H1 (cell line): ENCODE measurements around the gene MRAP2. TPM values are rescaled to one million over a fixed set of nuclear protein-coding genes. Genes with fewer than 3 reads are reported as not detected.
"Not testable (repeated sequence)": the region's sequence is repeated elsewhere in the genome, so short reads cannot be mapped to it uniquely, and the experiment has no call there.

Source experiments
- CTCF ChIA-PET: fragments of 300-600 bp; sonication (Branson Sonifier 250); formaldehyde crosslinking; loops from one replicate; lab custom pipeline; 2021; ENCODE audit not compliant: partially characterized antibody; lab: Charles Lee
- POLR2A ChIA-PET: fragments of 300-600 bp; sonication (Branson Sonifier 250); formaldehyde crosslinking; loops from one replicate; lab custom pipeline; 2021; ENCODE audit warnings: inconsistent platforms; ENCODE audit not compliant: partially characterized antibody; lab: Charles Lee
- DNase-seq, 2 experiments: peaks; one replicate each; pipeline versions ENCODE4 v3.0.0 to v3.0.0-alpha.2; 2010 to 2022; ENCODE audit warnings: low spot score in 2 of 2, low read depth in 1 of 2, mixed read lengths in 1 of 2
- FAIRE-seq: peaks from 2 replicates; lab custom pipeline; 2011; peaks lifted over from hg19 to GRCh38; lab: Jason Lieb, UNC
- H2AFZ ChIP-seq: 2 replicates; pipeline ENCODE4 v1.8.1; 2012; ENCODE audit warnings: low read length, inconsistent platforms
- H2AK5ac ChIP-seq: 2 replicates; pipeline ENCODE4 v1.6.1; 2013; ENCODE audit warnings: low read depth, low read length
- H2BK120ac ChIP-seq: replicated peaks from 2 replicates; pipeline ENCODE3; 2013; ENCODE audit warnings: low read depth, low read length, inconsistent platforms
- H2BK12ac ChIP-seq: 2 replicates; pipeline ENCODE4 v1.6.1; 2013; ENCODE audit warnings: low read depth, low read length
- H2BK15ac ChIP-seq: 2 replicates; pipeline ENCODE4 v1.6.1; 2013; ENCODE audit warnings: low read length
- H2BK20ac ChIP-seq: 2 replicates; pipeline ENCODE4 v1.6.1; 2013; ENCODE audit warnings: low read length
- H2BK5ac ChIP-seq: 2 replicates; pipeline ENCODE4 v1.6.1; 2013; ENCODE audit warnings: low read depth, low read length
- H3K14ac ChIP-seq: 2 replicates; pipeline ENCODE4 v1.6.1; 2013; ENCODE audit warnings: inconsistent platforms; ENCODE audit not compliant: insufficient read length
- H3K18ac ChIP-seq: 2 replicates; pipeline ENCODE4 v1.6.1; 2013; ENCODE audit warnings: low read length; ENCODE audit errors: extremely low read depth
- H3K23ac ChIP-seq: 2 replicates; pipeline ENCODE4 v1.6.1; 2013; ENCODE audit warnings: inconsistent platforms; ENCODE audit not compliant: insufficient read length
- H3K23me2 ChIP-seq: 2 replicates; pipeline ENCODE4 v1.6.1; 2013; ENCODE audit warnings: low read depth, low read length
- H3K27ac ChIP-seq: 2 replicates; pipeline ENCODE4 v1.6.1; 2011; ENCODE audit warnings: low read depth, low read length, inconsistent platforms
- H3K27me3 ChIP-seq, 4 experiments: replicated peaks in 1 of 4; 1 replicate in 1 of 4; 2 replicates in 3 of 4; pipeline versions ENCODE4 v1.6.1 to v1.8.1; 2011 to 2013; ENCODE audit warnings: low read length in 3 of 4, mild to moderate bottlenecking in 3 of 4, inconsistent platforms in 2 of 4, mixed read lengths in 2 of 4, moderate library complexity in 1 of 4; ENCODE audit not compliant: control insufficient read depth in 3 of 4, insufficient read depth in 3 of 4; ENCODE audit errors: extremely low read depth in 1 of 4
- H3K36me3 ChIP-seq, 4 experiments: 2 replicates each; pipeline versions ENCODE4 v1.6.1 to v1.8.1; 2011 to 2013; ENCODE audit warnings: mild to moderate bottlenecking in 4 of 4, low read length in 3 of 4, moderate library complexity in 2 of 4, control low read depth in 1 of 4, inconsistent platforms in 1 of 4; ENCODE audit not compliant: insufficient read depth in 4 of 4, control insufficient read depth in 2 of 4
- H3K4ac ChIP-seq: replicated peaks from 2 replicates; pipeline ENCODE3; 2013; ENCODE audit warnings: low read length, low read depth, mixed read lengths, inconsistent platforms; ENCODE audit not compliant: insufficient read length
- H3K4me1 ChIP-seq, 4 experiments: replicated peaks in 1 of 4; 1 replicate in 1 of 4; 2 replicates in 3 of 4; pipeline versions ENCODE4 v1.6.1 to v1.8.1; 2011 to 2013; ENCODE audit warnings: low read length in 3 of 4, inconsistent platforms in 2 of 4, mixed read lengths in 1 of 4; ENCODE audit not compliant: insufficient read depth in 4 of 4, control insufficient read depth in 3 of 4
- H3K4me2 ChIP-seq, 2 experiments: 2 replicates each; pipeline versions ENCODE4 v1.6.1 to v1.8.1; 2011 to 2013; ENCODE audit warnings: low read depth in 2 of 2, low read length in 2 of 2, control low read depth in 1 of 2, inconsistent platforms in 1 of 2, mild to moderate bottlenecking in 1 of 2; ENCODE audit not compliant: insufficient read depth in 1 of 2
- H3K4me3 ChIP-seq, 4 experiments: fragments of 200-600, 300-600 bp in 1 of 4; sonication (generic), shearing (Covaris generic), sonication (Bioruptor Twin) in 1 of 4; 2 replicates each; pipeline versions ENCODE4 v1.5.1 to v1.8.1; 2011 to 2016; ENCODE audit warnings: low read length in 4 of 4, low read depth in 3 of 4, control low read depth in 2 of 4, inconsistent platforms in 2 of 4, mild to moderate bottlenecking in 2 of 4, mixed read lengths in 1 of 4, moderate library complexity in 1 of 4; ENCODE audit not compliant: insufficient read depth in 2 of 4; ENCODE audit errors: extremely low read depth in 1 of 4
- H3K56ac ChIP-seq: replicated peaks from 2 replicates; pipeline ENCODE3; 2013; ENCODE audit warnings: low read depth, mild to moderate bottlenecking, mixed read lengths, low read length, inconsistent platforms; ENCODE audit not compliant: insufficient read length
- H3K79me1 ChIP-seq: 2 replicates; pipeline ENCODE4 v1.6.1; 2013; ENCODE audit warnings: low read depth, low read length, control low read depth
- H3K79me2 ChIP-seq, 2 experiments: 2 replicates each; pipeline versions ENCODE4 v1.6.1 to v1.8.1; 2012 to 2013; ENCODE audit warnings: low read length in 2 of 2, mild to moderate bottlenecking in 2 of 2, inconsistent platforms in 1 of 2; ENCODE audit not compliant: insufficient read depth in 2 of 2, control insufficient read depth in 1 of 2
- H3K9ac ChIP-seq, 4 experiments: replicated peaks in 1 of 4; 1 replicate in 1 of 4; 2 replicates in 3 of 4; pipeline versions ENCODE4 v1.6.1 to v1.8.1; 2011 to 2013; ENCODE audit warnings: low read depth in 3 of 4, low read length in 3 of 4, control low read depth in 2 of 4, mild to moderate bottlenecking in 2 of 4, moderate library complexity in 2 of 4, inconsistent platforms in 1 of 4; ENCODE audit errors: extremely low read depth in 1 of 4
- H3K9me3 ChIP-seq, 2 experiments: 2 replicates each; pipeline versions ENCODE4 v1.6.1 to v1.8.1; 2012 to 2013; ENCODE audit warnings: mild to moderate bottlenecking in 2 of 2, moderate library complexity in 2 of 2, control low read depth in 1 of 2, inconsistent platforms in 1 of 2, low read depth in 1 of 2, low read length in 1 of 2, mixed read lengths in 1 of 2; ENCODE audit not compliant: insufficient read depth in 2 of 2
- H4K20me1 ChIP-seq, 2 experiments: replicated peaks in 1 of 2; 2 replicates each; pipeline versions ENCODE3 to v1.8.1; 2011 to 2013; ENCODE audit warnings: inconsistent platforms in 2 of 2, low read length in 2 of 2, mild to moderate bottlenecking in 1 of 2; ENCODE audit not compliant: insufficient read depth in 2 of 2, control insufficient read depth in 1 of 2
- H4K5ac ChIP-seq: 2 replicates; pipeline ENCODE4 v1.6.1; 2013; ENCODE audit warnings: low read length, low read depth, mixed read lengths, inconsistent platforms; ENCODE audit not compliant: insufficient read length
- H4K8ac ChIP-seq: 2 replicates; pipeline ENCODE4 v1.8.0; 2013; ENCODE audit warnings: mild to moderate bottlenecking, moderate library complexity, low read length, inconsistent platforms; ENCODE audit not compliant: insufficient read depth; ENCODE audit errors: extremely low read depth
- H4K91ac ChIP-seq: replicated peaks from 2 replicates; pipeline ENCODE3; 2013; ENCODE audit warnings: low read length, mixed read lengths, inconsistent platforms; ENCODE audit not compliant: insufficient read length
- WGBS, 2 experiments: shearing (Covaris generic) in 1 of 2; methylation state at CpG; one replicate each; pipeline versions ENCODE4 v1.1.6 to v1.1.7; 2013 to 2015; ENCODE audit warnings: low lambda C conversion rate in 2 of 2, mixed read lengths in 2 of 2, inconsistent platforms in 1 of 2, low coverage in 1 of 2, missing lambda C conversion rate in 1 of 2; ENCODE audit not compliant: insufficient replicate concordance in 2 of 2, insufficient coverage in 1 of 2, insufficient read length in 1 of 2; ENCODE audit errors: extremely low coverage in 1 of 2, missing lambda C conversion rate in 1 of 2; 5-methylcytosine and 5-hydroxymethylcytosine counted together
- polyA plus RNA-seq, 7 experiments: library from polyadenylated mRNA; depleted of rRNA in 3 of 7; stranded (reverse) in 5 of 7; unstranded in 2 of 7; fragments of >200 nt in 5 of 7; fragments of 200-250 nt in 2 of 7; gene quantifications; 1 replicate in 5 of 7; 2 replicates in 1 of 7; 4 replicates in 1 of 7; pipeline versions ENCODE4 v1.2.1 to v1.2.3, GENCODE V29; 2011 to 2013; ENCODE audit warnings: missing spikeins in 2 of 7, mixed read lengths in 2 of 7
- total RNA-seq: library from RNA; stranded (reverse); fragmentation: NEBNext Ultra II Directional; extraction: Animal tissue kit (Norgen Biotek cat#: 25700); gene quantifications from 2 replicates; pipeline ENCODE4 v1.2.1, GENCODE V29; 2021

Gene MRAP2
- total and polyA plus RNA-seq, 2 of the 8 experiments (the other 6 are each of a cell fraction or from before 2014, with no cell fraction given) = 5.0 to 11.0 TPM

DNA sequence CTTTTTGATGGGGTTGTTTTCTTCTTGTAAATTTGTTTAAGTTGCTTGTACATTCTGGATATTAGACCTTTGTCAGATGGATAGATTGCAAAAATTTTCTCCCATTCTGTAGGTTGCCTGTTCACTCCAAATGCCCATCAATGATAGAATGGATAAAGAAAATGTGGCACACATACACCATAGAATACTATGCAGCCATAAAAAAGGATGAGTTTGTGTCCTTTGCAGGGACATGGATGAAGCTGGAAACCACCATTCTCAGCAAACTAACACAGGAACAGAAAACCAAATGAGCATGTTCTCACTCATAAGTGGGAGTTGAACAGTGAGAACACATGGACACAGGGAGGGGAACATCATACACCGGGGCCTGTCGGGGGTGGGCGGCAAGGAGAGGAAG is 1.6 kb upstream of the MRAP2 start:
- not testable (repeated sequence) for H3K4me2 ChIP-seq, H2BK5ac ChIP-seq, H3K79me2 ChIP-seq, H3K9me3 ChIP-seq, DNase-seq, H2AFZ ChIP-seq, FAIRE-seq, H2BK12ac ChIP-seq, H2BK120ac ChIP-seq, H3K4me3 ChIP-seq, H3K9ac ChIP-seq, H3K4ac ChIP-seq, H2BK20ac ChIP-seq, H3K23me2 ChIP-seq, H3K18ac ChIP-seq, H4K8ac ChIP-seq, H3K14ac ChIP-seq, H3K79me1 ChIP-seq, H4K91ac ChIP-seq, H3K23ac ChIP-seq, H3K56ac ChIP-seq, H3K27ac ChIP-seq, H4K5ac ChIP-seq, H3K36me3 ChIP-seq, H2AK5ac ChIP-seq, H2BK15ac ChIP-seq, H4K20me1 ChIP-seq
- peaks cover 4 to 16% (median 4%) of the 10 kb centered on the region in 4 experiments; a peak in 6 of 7 replicates for H3K4me1 ChIP-seq
- CTCF ChIA-PET = interaction anchor here (2.0 kb wide), 1 partner anchor 19 kb away, joined by 4 read pairs; no protein-coding TSS in a partner anchor
- POLR2A ChIA-PET = interaction anchor here (1.5 kb wide), 1 partner anchor 14 kb away, joined by 3 read pairs; no protein-coding TSS in a partner anchor
- 82% methylated on average over 3 of the region's 3 CpGs; no CpG with 5 or more reads in 1 of the 2 experiments for WGBS, 2 experiments
- H3K27me3 ChIP-seq = peaks cover 1 to 14% (median 10%) of the 10 kb centered on the region in 4 experiments; a peak in 6 of 7 replicates
